ENCODE measurements around the gene ERMARD. TPM values are rescaled to one million over a fixed set of nuclear protein-coding genes. Genes with fewer than 3 reads are reported as not detected.

The ERMARD gene
- total RNA-seq, 1 donor: 18.3 TPM

DNA sequence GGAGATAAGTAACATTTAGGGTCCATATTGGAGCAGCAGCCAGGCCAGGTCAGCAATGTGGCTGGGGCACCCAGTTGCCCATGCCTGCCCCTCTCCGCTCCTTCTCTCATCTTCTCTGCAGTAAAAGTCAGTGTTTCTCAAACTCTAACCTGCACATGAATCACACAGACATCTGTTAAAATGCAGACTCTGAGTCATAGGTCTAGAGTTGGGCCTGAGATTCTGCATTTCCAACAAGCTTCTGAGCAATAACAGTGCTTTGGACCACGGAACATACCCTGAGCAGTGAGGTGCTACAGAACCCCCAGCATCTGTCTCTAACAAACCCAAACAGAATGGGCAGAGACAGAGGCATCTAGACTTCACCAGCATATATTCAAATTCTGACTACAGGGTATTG is 37.2 kb upstream of the ERMARD start:
- no peak overlapping the region for H3K4me3 ChIP-seq (ENCODE audit: low read depth, low read length)
- no peak for DNase-seq (ENCODE audit: low read depth)
- no peak for TF ChIP-seq CTCF (IDR thresholded peaks at IDR 0.05; ENCODE audit: insufficient read depth, low read length)

- no peak for TF ChIP-seq CTCF (IDR thresholded peaks at IDR 0.05; ENCODE audit: insufficient read depth, low read length)
- DNase-seq (ENCODE audit: low read depth): no peak
- no peak overlapping the region for H3K4me3 ChIP-seq (ENCODE audit: low read depth, low read length)
These were observed 36.8 kb upstream of the ERMARD start for GRCh38 chr6:169714595-169714994.

DNA sequence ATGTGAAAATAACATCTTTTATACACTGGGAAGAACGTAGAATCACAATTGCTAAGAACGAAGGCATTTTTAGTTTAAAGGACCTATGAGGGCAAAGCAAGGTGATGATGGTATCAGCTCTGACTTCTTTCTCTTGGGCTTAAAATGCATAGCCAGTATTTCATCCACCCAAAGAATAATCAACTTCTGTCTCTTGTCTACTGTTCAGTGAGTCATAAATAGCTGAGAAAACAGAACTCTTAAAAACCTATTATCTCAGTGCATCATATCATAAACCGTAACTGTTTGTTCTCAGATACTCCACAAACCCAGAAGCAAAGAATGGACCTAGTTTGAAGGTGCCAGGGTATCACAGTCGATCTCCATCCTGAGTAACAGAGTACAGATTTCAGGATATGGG is 32.3 kb upstream of the ERMARD start:
- TF ChIP-seq CTCF (IDR thresholded peaks at IDR 0.05; ENCODE audit: insufficient read depth, low read length): no peak
- DNase-seq (ENCODE audit: low read depth): no peak
- H3K4me3 ChIP-seq (ENCODE audit: low read depth, low read length): no peak overlapping the region

- H3K4me3 ChIP-seq (ENCODE audit: low read depth, low read length): no peak overlapping the region
- DNase-seq (ENCODE audit: low read depth): no peak
- TF ChIP-seq CTCF (IDR thresholded peaks at IDR 0.05; ENCODE audit: insufficient read depth, low read length): peak; percentile 14
These were observed 31.1 kb upstream of the ERMARD start for GRCh38 chr6:169720207-169720855.

GRCh38 chr6:169722362-169723199 is 28.8 kb upstream of the ERMARD start:
- DNase-seq (ENCODE audit: low read depth): peak; percentile 81
- H3K4me3 ChIP-seq (ENCODE audit: low read depth, low read length): peak overlapping the region; percentile 75
- TF ChIP-seq CTCF (IDR thresholded peaks at IDR 0.05; ENCODE audit: insufficient read depth, low read length): no peak

- peak; percentile 75 for DNase-seq (ENCODE audit: low read depth)
- TF ChIP-seq CTCF (IDR thresholded peaks at IDR 0.05; ENCODE audit: insufficient read depth, low read length): no peak
- H3K4me3 ChIP-seq (ENCODE audit: low read depth, low read length): peak overlapping the region; percentile 75
These were observed 28.1 kb upstream of the ERMARD start for GRCh38 chr6:169723200-169723909.

Measured in fibroblast of the aortic adventitia (primary cell).